Measurements from ENCODE around the gene RAF1.
"Not testable (repeated sequence)": the region's sequence is repeated elsewhere in the genome, so short reads cannot be mapped to it uniquely, and the experiment has no call there.

Gene RAF1

GRCh38 chr3:12663936-12664908 lies at the start of gene RAF1:
RAF1 (minus strand) TSS chr3:12664117; CDS start chr3:12618721, 45,396 bp downstream.
- DNase-seq (ENCODE audit: low spot score) = peak; percentile 98

DNA sequence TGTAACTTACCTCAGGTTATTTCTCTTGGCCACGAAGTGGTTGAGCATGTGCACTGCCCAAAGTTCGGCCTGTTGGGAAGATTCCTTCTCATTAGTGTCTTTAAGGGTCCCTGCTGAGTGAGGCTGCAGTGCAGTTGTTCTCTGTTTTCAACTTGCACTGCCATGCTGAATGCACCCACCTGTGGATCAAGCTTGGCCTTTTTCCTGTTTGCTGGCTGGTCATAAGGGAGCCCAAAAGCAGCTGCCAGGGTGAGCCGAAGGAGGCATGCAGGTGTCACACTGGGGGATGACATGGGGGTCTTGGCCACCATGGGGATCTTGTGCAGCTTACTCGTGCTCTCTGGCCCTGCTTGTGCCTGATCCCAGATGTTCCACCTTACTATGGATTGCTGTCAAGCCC lies 46.1 kb upstream of the RAF1 start:
- no peak for DNase-seq (ENCODE audit: low spot score)

DNA sequence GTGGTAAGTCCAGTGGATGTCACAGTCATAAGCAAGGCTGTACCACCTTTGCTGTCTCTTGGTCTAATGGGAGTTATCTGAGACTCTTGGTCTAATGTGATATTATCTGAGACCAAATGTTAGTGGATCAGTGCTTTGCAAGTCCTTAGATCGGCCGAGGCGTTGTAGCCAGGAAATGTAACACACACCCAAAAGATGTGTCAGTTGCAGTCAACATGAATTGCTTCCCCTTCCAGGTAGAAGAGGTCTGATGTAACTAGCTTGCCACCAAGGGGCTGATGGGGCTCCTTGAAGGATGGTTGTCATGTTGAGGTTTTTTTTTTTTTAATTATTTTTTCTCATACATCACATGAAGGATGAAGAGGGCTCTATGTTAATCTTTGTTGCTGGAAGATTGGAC lies 45.4 kb upstream of the RAF1 start:
- no peak for DNase-seq (ENCODE audit: low spot score)

DNA sequence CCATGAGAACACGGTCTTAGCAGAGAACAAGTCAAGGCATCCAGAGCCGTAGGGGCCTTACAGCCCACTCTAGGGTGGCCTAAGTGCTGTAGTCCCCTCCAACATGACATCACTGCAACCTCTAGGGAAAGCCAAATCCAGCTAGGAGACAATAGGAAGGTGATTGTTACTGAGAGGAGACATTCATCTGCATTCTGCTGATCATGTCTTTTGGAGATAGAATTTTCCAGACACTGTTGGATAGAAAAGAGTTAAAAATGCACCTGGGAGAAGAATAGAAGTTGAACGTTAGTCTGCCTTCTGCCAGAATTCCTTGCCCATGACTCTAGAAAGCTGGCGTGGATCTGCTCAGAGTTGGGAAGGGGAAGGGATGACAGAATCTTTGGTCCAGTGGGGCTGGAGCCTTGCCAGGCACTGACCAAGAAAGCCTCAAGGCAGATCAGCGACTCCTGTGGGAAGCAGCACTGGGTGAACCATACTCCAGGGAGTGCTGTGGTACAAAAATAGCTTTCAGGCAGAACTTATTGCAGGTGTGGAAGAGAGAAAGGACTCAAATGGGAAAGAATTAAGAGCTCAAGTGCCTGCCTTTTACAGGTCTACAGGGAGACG lies 44.8 kb upstream of the RAF1 start:
- DNase-seq (ENCODE audit: low spot score) = peak; percentile 73

- DNase-seq (ENCODE audit: low spot score) = no peak
These were observed 43.5 kb upstream of the RAF1 start for GRCh38 chr3:12707449-12707848.

- DNase-seq (ENCODE audit: low spot score) = peak; percentile 78
These were observed 42.8 kb upstream of the RAF1 start for GRCh38 chr3:12706504-12707253.

GRCh38 chr3:12705981-12706380 lies 42.1 kb upstream of the RAF1 start:
- DNase-seq (ENCODE audit: low spot score) = no peak

- DNase-seq (ENCODE audit: low spot score) = no peak
These were observed 41.5 kb upstream of the RAF1 start for GRCh38 chr3:12705374-12705926.

GRCh38 chr3:12702501-12702900 lies 38.6 kb upstream of the RAF1 start:
- DNase-seq (ENCODE audit: low spot score) = no peak

- not testable (repeated sequence) for DNase-seq (ENCODE audit: low spot score)
These were observed 37.7 kb upstream of the RAF1 start for GRCh38 chr3:12701601-12702000.

DNA sequence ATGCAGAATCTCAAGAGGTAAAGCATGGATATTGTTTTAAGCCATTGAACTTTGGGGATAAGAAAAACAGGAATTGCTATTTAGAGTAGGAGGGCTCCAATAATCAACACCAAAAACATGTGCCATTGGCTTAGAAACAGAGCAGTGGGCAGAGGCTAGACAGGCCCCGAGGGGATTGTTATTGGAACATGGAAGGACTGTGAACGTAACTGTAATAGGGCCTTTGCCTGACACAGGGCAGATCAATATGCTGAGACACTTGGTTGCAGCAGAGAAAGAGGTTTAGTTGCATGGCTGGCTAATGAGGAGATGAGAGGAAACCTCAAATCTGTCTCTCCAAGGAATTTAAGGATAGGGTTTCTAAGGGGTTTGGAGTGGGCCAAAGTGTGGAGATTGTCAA lies 36.9 kb upstream of the RAF1 start:
- DNase-seq (ENCODE audit: low spot score) = no peak

- no peak for DNase-seq (ENCODE audit: low spot score)
These were observed 32.0 kb upstream of the RAF1 start for GRCh38 chr3:12695916-12696315.

DNA sequence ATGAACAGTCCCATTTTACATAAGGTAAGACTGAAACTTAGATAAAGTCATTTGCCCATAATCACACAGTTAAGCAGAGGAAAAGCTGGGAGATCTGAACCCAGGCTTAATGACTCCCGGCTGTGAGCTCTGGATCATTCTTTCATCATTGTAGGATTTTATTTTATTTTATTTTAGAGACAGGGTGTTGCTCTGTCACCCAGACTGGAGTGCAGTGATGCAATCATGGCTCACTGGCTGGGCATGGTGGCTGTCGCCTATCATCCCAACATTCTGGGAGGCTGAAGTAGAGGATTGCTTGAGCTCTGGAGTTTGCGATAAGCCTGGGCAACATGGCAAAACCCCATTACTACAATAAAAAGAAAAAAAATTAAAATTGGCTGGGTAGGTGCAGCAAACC lies 31.2 kb upstream of the RAF1 start:
- DNase-seq (ENCODE audit: low spot score) = no peak

- DNase-seq (ENCODE audit: low spot score) = no peak
These were observed 28.5 kb upstream of the RAF1 start for GRCh38 chr3:12692444-12692843.

DNA sequence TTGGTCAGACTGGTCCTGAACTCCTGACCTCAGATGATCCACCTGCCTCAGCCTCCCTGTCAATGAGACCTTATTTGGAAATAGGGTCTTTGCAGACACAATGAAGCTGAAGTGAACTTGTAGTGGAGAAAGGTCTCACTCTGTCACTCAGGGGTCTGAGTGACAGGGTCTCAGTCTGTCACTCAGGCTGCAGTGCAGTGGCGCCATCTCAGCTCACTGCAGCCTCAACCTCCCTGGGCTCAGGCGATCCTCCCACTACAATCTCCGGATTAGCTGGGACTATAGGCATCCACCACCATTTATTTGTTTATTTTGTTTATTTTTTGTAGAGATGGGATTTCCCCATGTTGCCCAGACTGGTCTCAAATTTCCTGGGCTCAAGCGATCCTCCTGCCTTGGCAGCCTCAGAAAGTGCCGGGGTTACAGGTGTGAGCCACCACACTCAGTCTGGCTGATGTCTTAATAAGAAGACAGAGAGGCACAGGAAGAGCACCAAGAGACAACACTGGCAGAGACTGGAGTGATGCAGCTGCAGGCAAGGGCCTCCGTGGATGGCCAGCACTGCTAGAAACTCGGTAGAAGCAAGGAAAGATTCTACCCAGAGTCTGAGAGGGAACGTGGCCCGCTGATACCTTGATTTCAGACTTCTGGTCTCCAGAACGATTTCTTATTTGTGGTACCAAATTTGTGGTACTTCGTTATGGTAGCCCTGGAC lies 26.2 kb upstream of the RAF1 start:
- no peak for DNase-seq (ENCODE audit: low spot score)

- no peak for DNase-seq (ENCODE audit: low spot score)
These were observed 24.0 kb upstream of the RAF1 start for GRCh38 chr3:12687948-12688347.

DNA sequence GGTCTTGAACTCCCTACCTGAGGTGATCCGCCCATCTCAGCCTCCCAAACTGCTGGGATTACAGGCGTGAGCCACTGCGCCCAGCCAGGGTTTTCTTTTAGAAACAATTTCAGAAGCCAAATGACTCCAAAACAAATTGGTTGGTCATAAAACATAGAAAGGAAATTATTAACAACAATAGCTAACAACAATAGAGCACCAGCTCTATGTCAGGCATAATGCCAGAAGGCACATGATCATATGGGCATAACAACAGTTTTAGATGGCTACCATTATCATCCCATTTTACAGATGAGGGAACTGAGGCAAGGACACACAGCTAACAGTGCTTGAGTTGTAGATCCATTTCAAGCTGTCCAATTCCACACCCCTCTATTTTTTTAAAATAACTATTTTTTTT lies 22.2 kb upstream of the RAF1 start:
- DNase-seq (ENCODE audit: low spot score) = no peak

- DNase-seq (ENCODE audit: low spot score) = peak; percentile 61
These were observed 18.1 kb upstream of the RAF1 start for GRCh38 chr3:12681943-12682390.

- no peak for DNase-seq (ENCODE audit: low spot score)
These were observed 17.4 kb upstream of the RAF1 start for GRCh38 chr3:12681089-12681942.

GRCh38 chr3:12679468-12679867 lies 15.6 kb upstream of the RAF1 start:
- DNase-seq (ENCODE audit: low spot score) = peak; percentile 24

DNA sequence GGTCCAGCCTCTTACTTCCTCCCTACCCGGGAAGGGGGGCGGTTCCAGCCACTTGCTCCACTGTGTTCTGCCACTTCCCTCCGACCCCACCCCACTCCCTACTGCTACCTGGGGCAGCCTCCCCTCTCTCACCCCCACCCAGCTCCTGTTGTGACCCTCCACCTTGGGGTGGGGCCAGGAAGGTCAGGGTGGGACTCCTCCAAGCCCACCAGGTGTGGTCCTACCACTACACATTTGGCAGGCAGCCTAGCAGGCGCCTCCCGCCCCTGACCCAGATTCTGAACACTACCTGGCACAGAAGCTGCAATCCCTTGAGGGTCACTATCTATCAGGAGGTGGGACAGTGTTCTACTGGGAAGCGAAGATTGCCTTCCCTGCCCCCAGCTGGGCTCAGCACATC lies 13.7 kb upstream of the RAF1 start:
- no peak for DNase-seq (ENCODE audit: low spot score)
